Measurements from ENCODE around the gene EPHA6.

- TF ChIP-seq CTCF (IDR thresholded peaks at IDR 0.05) (no peak), EZH2 (IDR thresholded peaks at IDR 0.05; ENCODE audit: borderline replicate concordance, insufficient read depth, low read depth, low read length, poor library complexity, severe bottlenecking) (no peak)
Observed at GRCh38 chr3:97464035-97464434, 649.6 kb downstream of the EPHA6 start.

Measured in B cell (primary cell).